Endodermal cell (in vitro differentiated cells): ENCODE results near the gene RIMBP2. TPM values are rescaled to one million over a fixed set of nuclear protein-coding genes. Genes with fewer than 3 reads are reported as not detected.

Experiments used
- DNase-seq: peaks from one replicate; pipeline ENCODE4 v3.0.0-alpha.2; 2017
- H3K27ac ChIP-seq: 2 replicates; pipeline ENCODE4 v1.5.1; 2013; ENCODE audit warnings: mild to moderate bottlenecking, low read depth, low read length, moderate library complexity
- H3K27me3 ChIP-seq: 2 replicates; pipeline ENCODE4 v1.6.1; 2013; ENCODE audit warnings: mild to moderate bottlenecking, low read length, moderate library complexity; ENCODE audit not compliant: insufficient read depth, control insufficient read depth, poor library complexity, severe bottlenecking
- H3K36me3 ChIP-seq: 2 replicates; pipeline ENCODE4 v1.7.0; 2013; ENCODE audit warnings: mild to moderate bottlenecking, low read length, moderate library complexity; ENCODE audit not compliant: control insufficient read depth, insufficient read depth
- H3K4me1 ChIP-seq: one replicate; pipeline ENCODE4 v1.7.0; 2013; ENCODE audit warnings: low read length; ENCODE audit not compliant: control insufficient read depth, insufficient read depth
- H3K4me3 ChIP-seq: 2 replicates; pipeline ENCODE4 v1.5.1; 2013; ENCODE audit warnings: mild to moderate bottlenecking, low read length, moderate library complexity
- H3K9ac ChIP-seq: 2 replicates; pipeline ENCODE4 v1.6.1; 2013; ENCODE audit warnings: mild to moderate bottlenecking, low read length, moderate library complexity; ENCODE audit not compliant: poor library complexity, severe bottlenecking; ENCODE audit errors: extremely low read depth
- H3K9me3 ChIP-seq: 2 replicates; pipeline ENCODE4 v1.6.1; 2013; ENCODE audit warnings: mild to moderate bottlenecking, low read length, moderate library complexity; ENCODE audit not compliant: control insufficient read depth
- H3K27ac Mint-ChIP-seq: 2 replicates; pipeline ENCODE4 v1.8.0; 2020; ENCODE audit warnings: mixed read lengths
- H3K27me3 Mint-ChIP-seq: 2 replicates; pipeline ENCODE4 v1.8.0; 2021; ENCODE audit warnings: mild to moderate bottlenecking, mixed read lengths; ENCODE audit not compliant: insufficient read depth
- H3K36me3 Mint-ChIP-seq: 2 replicates; pipeline ENCODE4 v1.8.0; 2020; ENCODE audit warnings: low read depth, mixed read lengths
- H3K4me1 Mint-ChIP-seq: 2 replicates; pipeline ENCODE4 v1.8.0; 2020; ENCODE audit warnings: mixed read lengths
- H3K4me3 Mint-ChIP-seq: 2 replicates; pipeline ENCODE4 v1.8.0; 2020; ENCODE audit warnings: mild to moderate bottlenecking, moderate library complexity, mixed read lengths
- H3K9me3 Mint-ChIP-seq: 2 replicates; pipeline ENCODE4 v1.8.0; 2020; ENCODE audit warnings: mild to moderate bottlenecking, mixed read lengths
- CTCF ChIP-seq: fragments of 200-600 bp; sonication (generic); conservative IDR thresholded peaks from 2 replicates; pipeline ENCODE4 v1.5.0; 2021; ENCODE audit warnings: antibody characterized with exemption, mild to moderate bottlenecking
- WGBS, 2 experiments: methylation state at CpG; one replicate each; pipeline versions ENCODE4 v1.1.5 to v1.1.7; 2013; ENCODE audit warnings: missing lambda C conversion rate in 2 of 2, mixed read lengths in 1 of 2; ENCODE audit not compliant: insufficient coverage in 1 of 2, insufficient read length in 1 of 2; 5-methylcytosine and 5-hydroxymethylcytosine counted together
- total RNA-seq, 2 donors: library from RNA; stranded (reverse); fragmentation: NEBNext Ultra II Directional in 1 of 2; extraction: Animal tissue kit (Norgen Biotek cat#: 25700) in 1 of 2; gene quantifications; 2 replicates in 1 of 2; 3 replicates in 1 of 2; pipeline ENCODE4 v1.2.1, GENCODE V29; 2021

Gene RIMBP2
- total RNA-seq, 2 donors from 2014 or later = 0.13 to 3.4 TPM

GRCh38 chr12:130427381-130427887 is 288.7 kb downstream of the RIMBP2 start:
- no peaks in the 10 kb centered on the region for H3K9me3 ChIP-seq
- no peak overlapping the region for H3K4me3 ChIP-seq
- Mint-ChIP-seq H3K4me3 (no peak overlapping the region), H3K9me3 (no peaks in the 10 kb centered on the region), H3K27ac (no peak overlapping the region), H3K36me3 (no peaks in the 10 kb centered on the region), H3K27me3 (no peaks in the 10 kb centered on the region), H3K4me1 (no peaks in the 10 kb centered on the region)
- WGBS, 2 experiments = 90 to 98% methylated on average over 9 to 18 of the region's 18 CpGs
- no peaks in the 10 kb centered on the region for H3K36me3 ChIP-seq
- no peak overlapping the region for H3K9ac ChIP-seq
- no peaks in the 10 kb centered on the region for H3K27me3 ChIP-seq
- no peak for TF ChIP-seq CTCF
- H3K4me1 ChIP-seq = no peaks in the 10 kb centered on the region
- no peak overlapping the region for H3K27ac ChIP-seq
- DNase-seq = peak; percentile 43

GRCh38 chr12:130425698-130426245 is 290.3 kb downstream of the RIMBP2 start:
- no peak overlapping the region for H3K27ac ChIP-seq
- Mint-ChIP-seq H3K4me3 (no peak overlapping the region), H3K27me3 (no peaks in the 10 kb centered on the region), H3K27ac (no peak overlapping the region), H3K4me1 (no peaks in the 10 kb centered on the region), H3K9me3 (no peaks in the 10 kb centered on the region), H3K36me3 (no peaks in the 10 kb centered on the region)
- H3K9me3 ChIP-seq = no peaks in the 10 kb centered on the region
- H3K36me3 ChIP-seq = no peaks in the 10 kb centered on the region
- no peaks in the 10 kb centered on the region for H3K4me1 ChIP-seq
- whole genome bisulfite sequencing, 2 experiments = 91 to 93% methylated on average over 20 of the region's 20 CpGs
- no peaks in the 10 kb centered on the region for H3K27me3 ChIP-seq
- no peak for DNase-seq
- no peak for TF ChIP-seq CTCF
- H3K9ac ChIP-seq = no peak overlapping the region
- no peak overlapping the region for H3K4me3 ChIP-seq

GRCh38 chr12:130424858-130425697 is 291.0 kb downstream of the RIMBP2 start:
- H3K27me3 ChIP-seq = no peaks in the 10 kb centered on the region
- no peaks in the 10 kb centered on the region for H3K36me3 ChIP-seq
- no peak overlapping the region for H3K4me3 ChIP-seq
- H3K9me3 ChIP-seq = no peaks in the 10 kb centered on the region
- DNase-seq = peak; percentile 45
- Mint-ChIP-seq H3K27ac (no peak overlapping the region), H3K9me3 (no peaks in the 10 kb centered on the region), H3K27me3 (no peaks in the 10 kb centered on the region), H3K4me3 (no peak overlapping the region), H3K36me3 (no peaks in the 10 kb centered on the region), H3K4me1 (no peaks in the 10 kb centered on the region)
- no peaks in the 10 kb centered on the region for H3K4me1 ChIP-seq
- TF ChIP-seq CTCF = no peak
- WGBS, 2 experiments = 93 to 94% methylated on average over 30 to 36 of the region's 36 CpGs
- H3K27ac ChIP-seq = no peak overlapping the region
- no peak overlapping the region for H3K9ac ChIP-seq
